ENCODE measurements around the gene MACO1.
"Not testable (repeated sequence)": the region's sequence is repeated elsewhere in the genome, so short reads cannot be mapped to it uniquely, and the experiment has no call there.

Gene MACO1

GRCh38 chr1:25425098-25426085 lies 5.3 kb upstream of the MACO1 start:
- DNase-seq (ENCODE audit: low read depth in 2 of 2) = no peak

- no peak for DNase-seq (ENCODE audit: low read depth in 2 of 2)
Measured at GRCh38 chr1:25427696-25428095, 3.0 kb upstream of the MACO1 start.

- no peak for DNase-seq (ENCODE audit: low read depth in 2 of 2)
Measured at GRCh38 chr1:25428475-25429166, 2.1 kb upstream of the MACO1 start.

GRCh38 chr1:25430967-25431881 lies 527 bp downstream of the MACO1 start:
- DNase-seq (ENCODE audit: low read depth in 2 of 2) = peak in 1 of 2 donors; percentile 57

GRCh38 chr1:25431955-25432719 lies 1.4 kb downstream of the MACO1 start:
- no peak for DNase-seq (ENCODE audit: low read depth in 2 of 2)

- no peak for DNase-seq (ENCODE audit: low read depth in 2 of 2)
Measured at GRCh38 chr1:25432749-25433388, 2.2 kb downstream of the MACO1 start.

- DNase-seq (ENCODE audit: low read depth in 2 of 2) = no peak
Measured at GRCh38 chr1:25433389-25434186, 2.9 kb downstream of the MACO1 start.

GRCh38 chr1:25435397-25436108 lies 4.9 kb downstream of the MACO1 start:
- DNase-seq (ENCODE audit: low read depth in 2 of 2) = no peak

GRCh38 chr1:25437672-25438071 lies 7.0 kb downstream of the MACO1 start:
- DNase-seq (ENCODE audit: low read depth in 2 of 2) = no peak

- no peak for DNase-seq (ENCODE audit: low read depth in 2 of 2)
Measured at GRCh38 chr1:25439287-25439686, 8.6 kb downstream of the MACO1 start.

GRCh38 chr1:25442178-25442577 lies 11.5 kb downstream of the MACO1 start:
- no peak for DNase-seq (ENCODE audit: low read depth in 2 of 2)

- no peak for DNase-seq (ENCODE audit: low read depth in 2 of 2)
Measured at GRCh38 chr1:25443030-25443699, 12.5 kb downstream of the MACO1 start.

GRCh38 chr1:25444604-25445003 lies 13.9 kb downstream of the MACO1 start:
- DNase-seq (ENCODE audit: low read depth in 2 of 2) = not testable (repeated sequence)

GRCh38 chr1:25445993-25446538 lies 15.4 kb downstream of the MACO1 start:
- no peak for DNase-seq (ENCODE audit: low read depth in 2 of 2)

- no peak for DNase-seq (ENCODE audit: low read depth in 2 of 2)
Measured at GRCh38 chr1:25447547-25447946, 16.9 kb downstream of the MACO1 start.

GRCh38 chr1:25450891-25451290 lies 20.2 kb downstream of the MACO1 start:
- no peak for DNase-seq (ENCODE audit: low read depth in 2 of 2)

GRCh38 chr1:25451908-25452307 lies 21.2 kb downstream of the MACO1 start:
- no peak for DNase-seq (ENCODE audit: low read depth in 2 of 2)

- no peak for DNase-seq (ENCODE audit: low read depth in 2 of 2)
Measured at GRCh38 chr1:25456502-25456901, 25.8 kb downstream of the MACO1 start.

All from stimulated activated CD8-positive, alpha-beta memory T cell treated with anti-CD3 and anti-CD28 coated beads, Interleukin-2, amount 100 ng/mL, for 1 hour (primary cell).